Transverse colon (tissue), 3 donors: Measurements from ENCODE around the gene PIK3R5.

Experiments used
- EP300 ChIP-seq: sonication (generic); formaldehyde crosslinking; IDR thresholded peaks from one replicate; pipeline ENCODE4 v1.6.1; 2017; ENCODE audit warnings: antibody characterized with exemption, low read depth
- POLR2A ChIP-seq: fragments of 450-650 bp; IDR thresholded peaks from one replicate; pipeline ENCODE4 v1.6.1; 2016; ENCODE audit warnings: antibody characterized with exemption, mild to moderate bottlenecking, moderate library complexity
- TF ChIP-seq, protein P1 (sequence below), 5 experiments: fragments of 200-600 bp in 3 of 5; fragments of 450-650 bp in 2 of 5; sonication (generic) in 3 of 5; IDR thresholded peaks; 1 replicate in 2 of 5; 2 replicates in 3 of 5; pipeline ENCODE4 v1.5.1; 2016 to 2017; ENCODE audit warnings: antibody characterized with exemption in 5 of 5, inconsistent platforms in 3 of 5, mild to moderate bottlenecking in 2 of 5, moderate library complexity in 1 of 5

DNA sequence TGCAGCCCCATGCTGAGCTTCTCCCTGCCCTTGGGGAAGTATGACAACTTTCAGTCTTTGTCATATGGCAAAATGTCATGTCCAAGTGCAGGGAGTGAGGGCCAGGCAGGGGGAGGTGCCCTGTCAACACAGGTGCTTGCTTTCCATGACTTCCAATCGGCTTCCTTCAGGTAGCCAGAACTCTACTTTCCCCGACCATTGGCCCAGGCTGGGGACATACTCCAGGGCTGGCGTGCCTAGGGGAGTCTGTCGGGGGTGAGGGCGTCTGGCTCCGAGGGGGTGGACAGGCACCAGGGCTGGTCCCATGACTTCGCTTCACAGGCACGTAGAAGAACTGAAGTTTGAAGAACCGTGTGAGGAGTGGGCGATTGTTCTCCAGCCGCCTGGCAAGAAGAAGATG is 78.2 kb downstream of the PIK3R5 start:
- TF ChIP-seq, protein P1, sequence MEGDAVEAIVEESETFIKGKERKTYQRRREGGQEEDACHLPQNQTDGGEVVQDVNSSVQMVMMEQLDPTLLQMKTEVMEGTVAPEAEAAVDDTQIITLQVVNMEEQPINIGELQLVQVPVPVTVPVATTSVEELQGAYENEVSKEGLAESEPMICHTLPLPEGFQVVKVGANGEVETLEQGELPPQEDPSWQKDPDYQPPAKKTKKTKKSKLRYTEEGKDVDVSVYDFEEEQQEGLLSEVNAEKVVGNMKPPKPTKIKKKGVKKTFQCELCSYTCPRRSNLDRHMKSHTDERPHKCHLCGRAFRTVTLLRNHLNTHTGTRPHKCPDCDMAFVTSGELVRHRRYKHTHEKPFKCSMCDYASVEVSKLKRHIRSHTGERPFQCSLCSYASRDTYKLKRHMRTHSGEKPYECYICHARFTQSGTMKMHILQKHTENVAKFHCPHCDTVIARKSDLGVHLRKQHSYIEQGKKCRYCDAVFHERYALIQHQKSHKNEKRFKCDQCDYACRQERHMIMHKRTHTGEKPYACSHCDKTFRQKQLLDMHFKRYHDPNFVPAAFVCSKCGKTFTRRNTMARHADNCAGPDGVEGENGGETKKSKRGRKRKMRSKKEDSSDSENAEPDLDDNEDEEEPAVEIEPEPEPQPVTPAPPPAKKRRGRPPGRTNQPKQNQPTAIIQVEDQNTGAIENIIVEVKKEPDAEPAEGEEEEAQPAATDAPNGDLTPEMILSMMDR (IDR thresholded peaks at IDR 0.05), result no peak
- no peak for TF ChIP-seq EP300
- TF ChIP-seq POLR2A, result no peak
